Activated CD4-positive, alpha-beta T cell treated with anti-CD3 and anti-CD28 coated beads, Interleukin-2, amount 10 ng/mL, durations not matched to agents 24 days and 14 days (primary cell): ENCODE results near the gene LEMD2. TPM values are rescaled to one million over a fixed set of nuclear protein-coding genes. Genes with fewer than 3 reads are reported as not detected.

ENCODE experiments used
- DNase-seq: peaks from one replicate; pipeline ENCODE4 v3.0.0; 2022
- H3K27ac Mint-ChIP-seq: one replicate; pipeline ENCODE4 v1.8.0; 2022; ENCODE audit warnings: mild to moderate bottlenecking, mixed read lengths
- H3K27me3 Mint-ChIP-seq: one replicate; pipeline ENCODE4 v1.8.0; 2022; ENCODE audit warnings: mixed read lengths
- H3K36me3 Mint-ChIP-seq: one replicate; pipeline ENCODE4 v1.8.0; 2022; ENCODE audit warnings: low read depth, mild to moderate bottlenecking, mixed read lengths
- H3K4me1 Mint-ChIP-seq: one replicate; pipeline ENCODE4 v1.8.0; 2021; ENCODE audit warnings: mixed read lengths
- H3K4me3 Mint-ChIP-seq: one replicate; pipeline ENCODE4 v1.8.0; 2022; ENCODE audit warnings: mild to moderate bottlenecking, moderate library complexity, mixed read lengths
- H3K9me3 Mint-ChIP-seq: one replicate; pipeline ENCODE4 v1.8.0; 2021; ENCODE audit warnings: mixed read lengths
- intact Hi-C: fragments of 100-400 bp; cut with micrococcal nuclease; formaldehyde crosslinking; loops from one replicate; pipeline ENCODE4 v1.15.1; 2023
- total RNA-seq: library from RNA; stranded (reverse); gene quantifications from 2 replicates; pipeline ENCODE4 v1.2.3, GENCODE V29; 2022

The LEMD2 gene
- total RNA-seq, 1 donor from 2014 or later: 66.4 TPM

DNA sequence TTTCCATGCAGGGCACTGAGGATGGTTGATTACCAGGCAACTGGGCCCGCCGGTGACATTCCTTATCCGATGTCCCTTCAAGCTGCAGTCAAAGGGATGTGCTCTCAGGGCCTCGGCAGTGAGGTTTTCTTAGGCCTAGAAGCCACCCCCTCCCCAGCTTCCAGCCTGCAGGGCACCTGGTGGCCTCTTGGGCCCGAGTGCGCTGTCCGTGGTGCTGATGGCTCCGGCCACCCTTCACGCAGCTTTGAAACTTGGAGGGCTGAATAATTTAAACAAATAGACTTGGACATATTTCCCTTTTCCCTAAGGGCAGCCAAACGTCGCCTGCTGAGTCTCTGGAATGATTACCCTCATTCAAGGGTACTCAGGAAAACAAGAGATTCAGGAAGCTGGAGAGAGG is 23.7 kb upstream of the LEMD2 start:
- intact Hi-C loops: no loop called here
- no peak overlapping the region for H3K27ac Mint-ChIP-seq
- peaks cover 5% of the 10 kb centered on the region for H3K4me1 Mint-ChIP-seq
- no peak overlapping the region for H3K4me3 Mint-ChIP-seq
- no peaks in the 10 kb centered on the region for H3K9me3 Mint-ChIP-seq
- H3K36me3 Mint-ChIP-seq: no peaks in the 10 kb centered on the region
- H3K27me3 Mint-ChIP-seq: peaks cover 56% of the 10 kb centered on the region
- DNase-seq: peak; percentile 86

DNA sequence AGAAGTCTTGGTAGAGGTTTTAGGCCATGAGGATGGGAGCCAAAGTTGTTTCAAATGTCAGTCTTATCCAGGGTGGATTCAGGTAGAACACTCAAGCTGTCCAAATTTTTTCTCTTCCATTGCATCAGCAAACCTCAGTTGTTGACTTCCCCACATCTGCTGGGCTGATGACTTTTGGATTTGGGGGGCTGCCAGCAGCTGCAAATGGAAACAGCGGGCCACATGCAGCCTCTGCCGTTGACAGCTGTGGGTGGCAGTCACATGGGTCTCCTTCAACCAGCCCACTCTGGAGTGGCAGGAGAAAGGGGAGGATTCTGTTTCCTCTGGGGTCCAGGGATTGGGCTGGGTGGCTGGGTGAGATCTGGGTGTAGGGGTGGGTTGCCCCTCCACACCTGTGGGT is 20.7 kb upstream of the LEMD2 start:
- H3K27me3 Mint-ChIP-seq: peaks cover 51% of the 10 kb centered on the region
- intact Hi-C loops: no loop called here
- no peak for DNase-seq
- peaks cover 9% of the 10 kb centered on the region for H3K4me1 Mint-ChIP-seq
- H3K4me3 Mint-ChIP-seq: no peak overlapping the region
- H3K27ac Mint-ChIP-seq: no peak overlapping the region
- H3K36me3 Mint-ChIP-seq: no peaks in the 10 kb centered on the region
- no peaks in the 10 kb centered on the region for H3K9me3 Mint-ChIP-seq

DNA sequence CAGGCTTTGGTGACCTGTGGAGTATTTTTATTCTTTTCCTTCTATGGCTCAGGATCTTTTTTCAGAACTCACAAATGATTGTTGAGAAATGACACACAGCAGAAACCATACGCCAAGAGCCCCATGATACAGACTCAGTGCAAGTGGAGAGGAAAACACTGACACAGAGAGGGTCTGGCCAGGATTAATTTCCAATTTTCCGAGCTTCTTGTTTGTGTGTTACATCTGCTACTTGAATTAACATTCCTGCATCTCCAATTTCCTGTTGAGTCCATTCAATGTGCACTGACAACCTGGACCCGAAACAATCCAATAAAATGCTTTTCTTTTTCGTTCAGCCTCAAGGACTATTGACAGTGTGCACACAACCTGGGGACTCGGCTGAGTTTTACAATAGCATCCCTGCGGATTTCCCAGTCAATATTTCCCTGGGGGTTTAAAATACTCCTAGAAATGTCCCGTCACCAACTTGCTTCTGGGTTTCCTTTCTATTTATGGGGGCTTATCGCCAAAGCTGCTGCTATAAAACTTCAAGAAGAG is 19.8 kb upstream of the LEMD2 start:
- Mint-ChIP-seq H3K9me3 (no peaks in the 10 kb centered on the region), H3K36me3 (no peaks in the 10 kb centered on the region), H3K4me3 (no peak overlapping the region), H3K27ac (no peak overlapping the region), H3K27me3 (peaks cover 51% of the 10 kb centered on the region), H3K4me1 (peaks cover 9% of the 10 kb centered on the region)
- intact Hi-C loops: no loop called here
- DNase-seq: no peak

DNA sequence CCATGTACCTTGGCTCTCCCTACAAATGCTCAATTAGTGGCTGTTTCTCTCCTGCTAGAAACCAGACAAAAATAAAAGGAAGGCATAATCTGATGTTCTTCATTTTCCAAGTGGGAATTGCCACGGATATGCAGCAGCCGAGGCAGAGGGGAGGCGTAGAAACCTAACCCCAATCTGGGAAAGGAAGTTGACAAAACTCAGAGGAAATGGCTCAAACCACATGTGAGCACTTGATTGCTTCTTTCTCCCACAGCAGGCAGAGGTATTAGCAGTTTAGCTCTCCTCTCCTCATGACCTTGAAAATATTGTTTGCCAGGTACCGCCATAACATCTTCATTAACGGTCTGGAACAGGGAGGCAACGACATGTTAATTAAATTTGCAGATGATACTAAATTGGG is 18.7 kb upstream of the LEMD2 start:
- Mint-ChIP-seq H3K4me1 (peaks cover 9% of the 10 kb centered on the region), H3K36me3 (no peaks in the 10 kb centered on the region), H3K4me3 (no peak overlapping the region), H3K27ac (no peak overlapping the region), H3K27me3 (peaks cover 46% of the 10 kb centered on the region), H3K9me3 (no peaks in the 10 kb centered on the region)
- intact Hi-C loops: no loop called here
- no peak for DNase-seq

DNA sequence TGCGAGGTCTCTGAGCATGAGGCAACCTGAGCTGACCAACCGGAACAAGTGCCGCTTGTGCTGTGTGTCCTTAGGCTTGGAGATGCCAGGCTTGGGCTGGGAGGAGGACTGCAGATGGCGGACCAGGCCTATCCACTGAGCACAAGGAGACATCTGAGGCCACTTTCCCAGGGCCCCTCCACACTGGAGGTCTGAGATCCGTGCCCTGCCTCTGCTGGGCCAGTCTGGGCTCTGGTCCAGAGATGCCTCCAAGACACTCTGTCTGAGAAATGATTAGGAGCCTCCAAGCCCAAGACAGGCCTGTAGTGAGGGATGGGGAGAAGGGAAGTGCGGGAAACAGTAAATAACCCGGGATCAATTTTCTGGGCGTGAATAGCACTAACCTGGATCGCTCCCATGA is 17.9 kb upstream of the LEMD2 start:
- peaks cover 42% of the 10 kb centered on the region for H3K27me3 Mint-ChIP-seq
- no peaks in the 10 kb centered on the region for H3K36me3 Mint-ChIP-seq
- no peak overlapping the region for H3K4me3 Mint-ChIP-seq
- no peak for DNase-seq
- peaks cover 9% of the 10 kb centered on the region for H3K4me1 Mint-ChIP-seq
- no peaks in the 10 kb centered on the region for H3K9me3 Mint-ChIP-seq
- H3K27ac Mint-ChIP-seq: no peak overlapping the region
- intact Hi-C loops: no loop called here

DNA sequence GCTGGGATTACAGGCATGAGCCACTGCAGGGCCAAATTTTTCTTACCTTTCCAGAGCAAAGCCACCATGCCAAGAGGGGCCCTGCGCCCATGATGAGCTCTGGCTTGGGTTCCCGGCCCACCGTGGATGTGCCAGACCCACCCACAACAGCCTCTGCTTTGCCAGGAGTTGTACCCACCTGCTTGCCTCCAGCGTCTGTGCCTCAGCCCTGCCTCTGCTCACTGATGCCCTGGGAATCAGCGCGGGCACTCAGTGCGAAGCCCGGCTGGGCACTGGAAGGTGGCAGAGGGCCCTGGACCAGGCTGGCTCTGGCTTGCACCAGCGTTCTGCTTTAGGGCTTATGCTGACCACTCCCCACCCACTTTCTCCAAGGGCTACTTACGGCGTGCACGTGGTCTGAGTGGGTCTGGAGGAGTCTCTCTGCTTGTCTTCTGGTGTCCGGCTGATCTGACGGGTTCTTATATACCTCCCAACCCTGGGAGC is 14.7 kb upstream of the LEMD2 start, which contains the start of gene MLN:
Gene MLN, minus strand, starts transcription at position 433 of the 483 bp plus-strand sequence. CDS start 2,840 bp downstream, outside the sequence.
- Mint-ChIP-seq H3K4me1 (peaks cover 11% of the 10 kb centered on the region), H3K27me3 (peaks cover 35% of the 10 kb centered on the region), H3K36me3 (no peaks in the 10 kb centered on the region), H3K4me3 (no peak within 1 kb of the TSS), H3K9me3 (no peaks in the 10 kb centered on the region), H3K27ac (no peak within 1 kb of the TSS)
- DNase-seq: no peak
- intact Hi-C loops: no loop called here

DNA sequence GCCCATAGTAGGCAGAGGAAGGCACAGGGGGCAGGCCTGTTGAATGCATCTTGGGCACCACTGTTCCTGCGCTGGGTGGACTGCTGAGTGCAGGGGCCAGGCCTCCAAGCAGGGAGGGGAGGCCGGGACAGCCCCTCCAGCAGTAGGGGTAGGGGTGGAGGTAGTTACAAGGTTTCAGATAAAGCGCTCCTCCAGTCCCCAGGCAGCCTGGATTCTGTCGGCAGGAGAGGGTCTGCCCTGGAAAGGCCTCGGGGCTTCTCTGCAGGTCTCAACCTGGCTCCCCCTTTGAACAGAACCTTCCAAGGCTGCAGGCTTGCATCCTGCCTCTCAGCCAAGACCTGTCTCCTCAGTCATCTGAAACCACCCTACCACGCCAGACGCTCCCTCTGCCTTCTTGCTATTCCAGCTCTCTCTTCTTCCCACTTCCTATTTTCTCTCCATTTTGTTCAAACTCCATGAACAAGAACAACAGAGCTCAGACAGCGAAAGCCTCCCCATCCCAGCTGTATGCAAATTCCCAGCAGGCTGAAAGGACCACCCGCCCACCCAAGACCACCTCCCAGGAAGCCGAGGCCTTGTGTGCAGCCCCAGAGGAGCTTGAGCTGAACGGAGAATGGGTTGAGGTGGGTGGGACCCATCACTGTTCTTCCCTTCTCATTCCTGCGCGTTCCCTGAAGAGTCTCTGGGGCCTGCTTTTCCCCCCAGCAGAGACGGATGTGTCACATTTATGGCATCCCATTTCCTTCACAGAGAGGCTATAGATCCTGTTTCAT is 13.4 kb upstream of the LEMD2 start:
- H3K4me3 Mint-ChIP-seq: no peak overlapping the region
- H3K36me3 Mint-ChIP-seq: no peaks in the 10 kb centered on the region
- peaks cover 30% of the 10 kb centered on the region for H3K27me3 Mint-ChIP-seq
- intact Hi-C loops: no loop called here
- H3K4me1 Mint-ChIP-seq: peaks cover 6% of the 10 kb centered on the region
- no peak for DNase-seq
- H3K9me3 Mint-ChIP-seq: no peaks in the 10 kb centered on the region
- no peak overlapping the region for H3K27ac Mint-ChIP-seq

DNA sequence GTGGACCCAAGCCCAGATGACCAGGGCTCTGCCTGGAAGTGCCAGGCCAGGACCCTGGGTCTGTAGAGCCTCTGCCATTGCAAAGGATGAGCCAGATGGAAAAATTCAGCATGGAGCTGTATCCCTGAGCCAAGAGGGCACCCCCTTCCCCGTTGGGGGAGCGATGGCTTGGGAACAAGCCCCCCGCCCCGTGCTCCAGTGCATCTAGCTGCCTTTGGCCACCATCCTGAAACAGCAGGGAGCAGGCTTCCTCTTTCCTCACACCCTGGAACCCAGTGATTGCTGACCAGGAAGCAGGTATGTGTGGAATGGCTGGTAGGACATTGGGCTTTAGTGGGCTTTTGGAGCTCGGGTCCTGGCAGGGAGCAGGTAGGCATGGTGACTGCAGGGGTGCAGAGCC is 12.7 kb upstream of the LEMD2 start:
- no peak for DNase-seq
- no peaks in the 10 kb centered on the region for H3K9me3 Mint-ChIP-seq
- H3K36me3 Mint-ChIP-seq: no peaks in the 10 kb centered on the region
- no peak overlapping the region for H3K4me3 Mint-ChIP-seq
- H3K4me1 Mint-ChIP-seq: peaks cover 5% of the 10 kb centered on the region
- intact Hi-C loops: no loop called here
- H3K27me3 Mint-ChIP-seq: peaks cover 32% of the 10 kb centered on the region
- no peak overlapping the region for H3K27ac Mint-ChIP-seq

DNA sequence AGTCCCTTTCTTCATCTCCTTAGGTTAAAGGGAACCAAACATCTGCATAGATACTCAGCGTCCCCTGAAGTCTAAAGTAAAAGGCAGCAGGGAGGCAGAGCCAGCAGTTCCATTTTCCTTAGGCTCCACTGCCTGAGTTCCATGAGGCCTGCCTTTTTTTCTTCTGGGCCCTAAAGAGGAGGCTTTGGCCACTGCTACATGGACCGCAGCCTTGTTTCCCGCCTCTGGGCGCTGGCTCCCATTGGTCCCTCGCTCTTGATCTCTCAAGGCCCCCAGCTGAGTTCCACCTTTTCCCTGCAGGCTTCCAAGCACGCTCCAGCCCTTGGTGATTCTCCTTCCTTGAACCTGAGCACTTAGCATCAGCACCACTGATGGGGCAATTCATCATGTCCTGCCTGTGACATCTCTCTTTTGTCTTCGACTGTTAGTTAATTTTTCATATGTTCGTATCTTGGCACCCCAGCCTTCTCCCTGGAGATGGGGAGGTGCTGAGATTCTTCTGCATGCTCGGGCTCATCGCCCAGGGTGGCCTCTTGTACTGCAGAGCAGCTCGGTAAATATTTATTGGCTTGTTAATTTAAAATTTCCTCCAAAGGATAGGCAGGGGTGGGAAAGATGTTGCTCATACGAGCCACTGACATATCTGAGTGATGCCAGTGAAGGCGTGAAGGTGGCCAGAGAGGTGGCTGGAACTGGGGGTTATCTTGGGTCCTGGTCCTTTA is 11.5 kb upstream of the LEMD2 start:
- Mint-ChIP-seq H3K27me3 (peaks cover 29% of the 10 kb centered on the region), H3K27ac (no peak overlapping the region), H3K9me3 (no peaks in the 10 kb centered on the region), H3K36me3 (no peaks in the 10 kb centered on the region), H3K4me3 (no peak overlapping the region), H3K4me1 (peaks cover 5% of the 10 kb centered on the region)
- no peak for DNase-seq
- intact Hi-C loops: no loop called here

DNA sequence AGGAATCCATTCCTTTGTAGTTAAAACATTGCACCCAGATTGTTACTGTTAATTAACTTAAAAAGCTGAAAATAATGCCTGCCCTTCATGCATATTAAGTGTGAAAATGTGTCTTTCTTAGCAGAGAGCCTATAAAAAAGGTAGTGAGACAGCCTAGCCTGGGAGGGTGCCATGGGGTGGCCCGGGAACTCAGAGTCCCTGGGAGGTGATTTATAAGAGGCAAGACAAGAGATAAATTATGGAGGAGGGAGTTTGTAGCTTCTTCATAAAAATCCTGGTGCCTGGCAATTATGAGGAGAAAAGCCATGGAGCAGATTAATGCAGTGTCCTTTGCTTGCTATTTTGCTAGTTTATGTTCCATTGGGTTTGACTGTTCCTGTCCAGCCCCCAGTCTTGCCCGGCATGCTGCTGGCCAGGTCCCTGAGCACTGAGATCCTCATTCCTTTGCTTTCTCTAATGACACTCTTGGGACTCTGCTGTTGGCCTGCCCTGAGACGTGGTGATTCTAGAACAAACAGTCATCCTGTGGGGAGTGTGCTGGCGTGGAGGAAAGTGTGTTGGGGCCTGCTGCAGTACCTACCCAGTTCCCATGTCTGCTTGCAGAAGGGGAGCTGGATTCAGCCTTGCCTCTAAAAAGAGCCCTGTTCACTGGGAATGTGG is 10.7 kb upstream of the LEMD2 start:
- Mint-ChIP-seq H3K9me3 (no peaks in the 10 kb centered on the region), H3K36me3 (no peaks in the 10 kb centered on the region), H3K4me1 (peaks cover 5% of the 10 kb centered on the region), H3K27ac (no peak overlapping the region), H3K4me3 (no peak overlapping the region), H3K27me3 (peaks cover 32% of the 10 kb centered on the region)
- DNase-seq: no peak
- intact Hi-C loops: no loop called here

DNA sequence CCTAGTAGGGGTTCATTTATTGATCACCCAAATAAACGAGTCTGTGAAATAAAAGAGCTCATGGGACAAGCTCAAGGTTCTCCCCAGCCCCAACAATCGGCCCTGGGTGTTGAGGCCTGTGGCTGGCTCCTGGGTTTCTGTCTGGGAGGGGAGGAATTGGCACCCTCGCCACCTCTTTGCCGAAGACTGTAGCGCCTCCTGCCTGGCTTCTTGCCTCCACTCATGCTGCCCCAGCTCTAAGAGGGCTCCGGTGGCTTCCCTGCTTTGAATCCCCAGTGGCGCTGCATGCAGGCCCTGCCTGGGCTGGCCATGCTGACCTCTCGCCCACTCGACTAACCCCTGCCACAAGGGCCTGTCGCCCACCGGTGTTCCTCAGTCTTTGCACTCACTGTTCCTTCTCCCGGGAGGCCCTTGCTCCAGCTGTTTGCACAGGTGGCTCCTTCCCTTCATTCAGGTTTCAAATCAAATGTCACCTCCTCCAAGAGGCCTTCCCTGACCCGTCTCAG is 9.5 kb upstream of the LEMD2 start:
- Mint-ChIP-seq H3K27me3 (peaks cover 32% of the 10 kb centered on the region), H3K27ac (no peak overlapping the region), H3K4me1 (peaks cover 5% of the 10 kb centered on the region), H3K36me3 (no peaks in the 10 kb centered on the region), H3K9me3 (no peaks in the 10 kb centered on the region), H3K4me3 (no peak overlapping the region)
- intact Hi-C loops: no loop called here
- DNase-seq: no peak

DNA sequence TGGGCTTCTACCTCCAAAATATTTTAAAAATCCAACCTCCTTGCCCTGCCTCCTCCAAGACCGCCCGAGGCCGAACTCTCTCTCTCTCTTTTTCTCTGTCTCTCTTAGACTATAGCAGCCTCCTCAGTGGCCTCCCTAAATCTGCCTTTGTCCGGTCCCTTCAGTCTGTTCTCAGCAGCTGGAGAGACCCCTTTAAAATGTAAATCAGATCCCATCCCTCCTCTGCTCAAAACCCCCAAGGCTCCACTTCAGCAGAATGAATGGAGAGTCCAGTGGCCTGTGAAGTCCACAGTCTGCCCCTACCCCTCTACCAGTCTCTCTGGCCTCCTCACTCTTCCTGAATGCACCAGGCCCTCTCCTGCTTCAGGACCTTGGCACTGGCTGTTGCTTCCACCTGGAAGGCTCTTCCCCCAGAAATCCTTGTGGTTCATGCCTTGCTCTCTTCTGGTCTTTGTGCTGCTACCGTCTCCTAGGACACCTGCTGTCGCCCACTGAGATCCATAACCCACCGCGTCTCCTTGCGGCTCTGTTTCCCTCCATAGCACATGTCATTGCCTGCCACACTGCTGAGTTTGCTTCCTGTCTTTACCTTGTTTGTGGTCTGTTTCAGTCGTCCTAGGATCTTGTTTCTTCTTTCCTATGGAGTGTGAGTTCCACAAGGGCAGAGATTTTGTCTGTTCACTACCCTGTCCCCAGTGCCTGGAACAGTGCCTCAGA is 8.9 kb upstream of the LEMD2 start:
- Mint-ChIP-seq H3K9me3 (no peaks in the 10 kb centered on the region), H3K27me3 (peaks cover 37% of the 10 kb centered on the region), H3K4me1 (peaks cover 5% of the 10 kb centered on the region), H3K36me3 (no peaks in the 10 kb centered on the region), H3K4me3 (no peak overlapping the region), H3K27ac (no peak overlapping the region)
- intact Hi-C loops: no loop called here
- no peak for DNase-seq

DNA sequence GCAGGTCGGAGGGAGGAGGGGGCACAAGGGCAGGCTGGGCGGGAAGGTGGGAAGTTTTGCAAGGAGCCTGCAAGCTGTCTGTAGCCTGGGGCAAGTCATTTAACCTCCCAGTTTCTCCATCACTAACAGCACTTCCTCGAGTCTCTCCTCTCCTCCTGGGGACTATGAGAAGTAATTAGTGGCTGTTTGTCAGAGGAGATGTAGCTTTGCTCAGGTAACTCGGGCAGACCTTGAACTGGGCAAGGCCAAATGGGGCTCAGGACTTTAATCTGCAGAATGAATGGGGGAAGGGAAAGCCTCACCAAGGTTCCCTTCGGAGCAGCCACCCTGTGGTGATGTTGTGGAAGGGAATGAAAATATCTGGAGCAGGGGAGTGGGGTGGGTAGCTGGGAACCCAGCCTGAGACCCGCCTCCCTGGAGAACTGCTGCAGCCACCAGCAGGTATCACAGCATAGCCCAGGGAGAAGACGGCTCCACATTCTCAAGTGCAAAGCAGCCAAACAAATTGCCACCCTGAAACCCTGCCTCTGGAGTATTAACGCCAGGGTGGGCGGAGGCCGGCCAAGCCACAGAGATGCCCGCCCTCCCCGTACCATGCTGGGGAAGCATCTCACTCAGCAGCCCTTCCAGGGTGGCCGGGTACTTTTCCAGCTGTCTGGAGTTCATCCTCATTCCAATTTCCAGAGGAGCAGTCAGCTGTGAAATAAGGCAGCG is 6.1 kb upstream of the LEMD2 start:
- DNase-seq: no peak
- H3K27ac Mint-ChIP-seq: no peak overlapping the region
- no peak overlapping the region for H3K4me3 Mint-ChIP-seq
- intact Hi-C loops: no loop called here
- peaks cover 39% of the 10 kb centered on the region for H3K27me3 Mint-ChIP-seq
- H3K9me3 Mint-ChIP-seq: no peaks in the 10 kb centered on the region
- peaks cover 7% of the 10 kb centered on the region for H3K4me1 Mint-ChIP-seq
- no peaks in the 10 kb centered on the region for H3K36me3 Mint-ChIP-seq
